ENCODE data around the gene JAK1. TPM values are rescaled to one million over a fixed set of nuclear protein-coding genes. Genes with fewer than 3 reads are reported as not detected.

The JAK1 gene
- total RNA-seq, 1 experiment from 2014 or later: 138 TPM

- Histone ChIP-seq H3K4me1 (ENCODE audit: control insufficient read depth, insufficient read depth, low read length) (no peaks in the 10 kb centered on the region), H3K27me3 (ENCODE audit: control insufficient read depth, insufficient read depth, low read length) (no peaks in the 10 kb centered on the region), H3K4me3 (ENCODE audit: low read depth in 2 of 2, low read length in 2 of 2) (no peak overlapping the region), H3K36me3 (ENCODE audit: control insufficient read depth, insufficient read depth, low read length) (peaks cover 17% of the 10 kb centered on the region), H3K27ac (ENCODE audit: low read length) (no peak overlapping the region), H3K9me3 (ENCODE audit: control insufficient read depth, insufficient read depth, low read depth, low read length) (no peaks in the 10 kb centered on the region)
- ChIA-PET POLR2A (no interaction called here), CTCF (no interaction called here)
- in situ Hi-C loops (cut with HindIII; ENCODE audit: low pct_unique_long_range_greater_than_20kb, low sequenced_read_pairs) (no loop called here), intact Hi-C loops (cut with micrococcal nuclease; ENCODE audit: unreplicated experiment) (no loop called here)
- no peak for TF ChIP-seq POLR2AphosphoS5 (IDR thresholded peaks at IDR 0.05; ENCODE audit: low read depth, low read length)
- no TSS peak for BruUV-seq (replicated peaks)
- DNase-seq (ENCODE audit: low read depth, low spot score): no peak
- ATAC-seq: no peak
Measured at GRCh38 chr1:64842224-64842623, 124.1 kb downstream of the JAK1 start.

GRCh38 chr1:64841330-64842065, 124.9 kb downstream of the JAK1 start:
- H3K27me3 ChIP-seq (ENCODE audit: control insufficient read depth, insufficient read depth, low read length): no peaks in the 10 kb centered on the region
- no peak for ATAC-seq
- no peak overlapping the region for H3K4me3 ChIP-seq (ENCODE audit: low read depth in 2 of 2, low read length in 2 of 2)
- ChIA-PET CTCF (no interaction called here), POLR2A (no interaction called here)
- intact Hi-C loops (cut with micrococcal nuclease; ENCODE audit: unreplicated experiment) (no loop called here), in situ Hi-C loops (cut with HindIII; ENCODE audit: low pct_unique_long_range_greater_than_20kb, low sequenced_read_pairs) (no loop called here)
- H3K27ac ChIP-seq (ENCODE audit: low read length): no peak overlapping the region
- H3K4me1 ChIP-seq (ENCODE audit: control insufficient read depth, insufficient read depth, low read length): no peaks in the 10 kb centered on the region
- no peak for DNase-seq (ENCODE audit: low read depth, low spot score)
- TF ChIP-seq POLR2AphosphoS5 (IDR thresholded peaks at IDR 0.05; ENCODE audit: low read depth, low read length): no peak
- TF ChIP-seq TCF7L2 (IDR thresholded peaks at IDR 0.05; ENCODE audit: low read depth, low read length): no peak
- no peak for TF ChIP-seq REST (IDR thresholded peaks at IDR 0.05; ENCODE audit: insufficient read depth in 1 of 2, low read depth in 2 of 2, low read length in 1 of 2)
- no peak for TF ChIP-seq SIN3A (IDR thresholded peaks at IDR 0.05; ENCODE audit: borderline replicate concordance, insufficient read depth, low read depth, low read length)
- TF ChIP-seq CTCF (IDR thresholded peaks at IDR 0.05): no peak
- no peaks in the 10 kb centered on the region for H3K9me3 ChIP-seq (ENCODE audit: control insufficient read depth, insufficient read depth, low read depth, low read length)
- H3K36me3 ChIP-seq (ENCODE audit: control insufficient read depth, insufficient read depth, low read length): peaks cover 17% of the 10 kb centered on the region
- no TSS peak for BruUV-seq (replicated peaks)

- no peak for TF ChIP-seq POLR2AphosphoS5 (IDR thresholded peaks at IDR 0.05; ENCODE audit: low read depth, low read length)
- TF ChIP-seq REST (IDR thresholded peaks at IDR 0.05; ENCODE audit: insufficient read depth in 1 of 2, low read depth in 2 of 2, low read length in 1 of 2): no peak
- no peak for TF ChIP-seq TCF7L2 (IDR thresholded peaks at IDR 0.05; ENCODE audit: low read depth, low read length)
- no peak for TF ChIP-seq SIN3A (IDR thresholded peaks at IDR 0.05; ENCODE audit: borderline replicate concordance, insufficient read depth, low read depth, low read length)
- no peak for TF ChIP-seq CTCF (IDR thresholded peaks at IDR 0.05)
- POLR2A ChIA-PET: no interaction called here
- Histone ChIP-seq H3K4me3 (ENCODE audit: low read depth in 2 of 2, low read length in 2 of 2) (no peak overlapping the region), H3K4me1 (ENCODE audit: control insufficient read depth, insufficient read depth, low read length) (no peaks in the 10 kb centered on the region), H3K9me3 (ENCODE audit: control insufficient read depth, insufficient read depth, low read depth, low read length) (no peaks in the 10 kb centered on the region), H3K36me3 (ENCODE audit: control insufficient read depth, insufficient read depth, low read length) (peaks cover 17% of the 10 kb centered on the region), H3K27me3 (ENCODE audit: control insufficient read depth, insufficient read depth, low read length) (no peaks in the 10 kb centered on the region), H3K27ac (ENCODE audit: low read length) (no peak overlapping the region)
- ATAC-seq (no peak), DNase-seq (ENCODE audit: low read depth, low spot score) (no peak)
- CTCF ChIA-PET: interaction anchor here (0.6 kb wide), 1 partner anchor 13 kb away, joined by 7 read pairs; no protein-coding TSS in a partner anchor
- intact Hi-C loops (cut with micrococcal nuclease; ENCODE audit: unreplicated experiment) (no loop called here), in situ Hi-C loops (cut with HindIII; ENCODE audit: low pct_unique_long_range_greater_than_20kb, low sequenced_read_pairs) (no loop called here)
- no TSS peak for BruUV-seq (replicated peaks)
Measured at GRCh38 chr1:64839732-64840405, 126.5 kb downstream of the JAK1 start.

Data from Panc1 (cell line).